Vein endothelial cell (primary cell): ENCODE measurements around the gene BARX2. TPM values are rescaled to one million over a fixed set of nuclear protein-coding genes. Genes with fewer than 3 reads are reported as not detected.

Experiments
- total RNA-seq: library from RNA; depleted of rRNA; stranded (reverse); fragments of >200 nt; gene quantifications from 2 replicates; pipeline ENCODE4 v1.2.3, GENCODE V29; 2012

BARX2 gene, protein sequence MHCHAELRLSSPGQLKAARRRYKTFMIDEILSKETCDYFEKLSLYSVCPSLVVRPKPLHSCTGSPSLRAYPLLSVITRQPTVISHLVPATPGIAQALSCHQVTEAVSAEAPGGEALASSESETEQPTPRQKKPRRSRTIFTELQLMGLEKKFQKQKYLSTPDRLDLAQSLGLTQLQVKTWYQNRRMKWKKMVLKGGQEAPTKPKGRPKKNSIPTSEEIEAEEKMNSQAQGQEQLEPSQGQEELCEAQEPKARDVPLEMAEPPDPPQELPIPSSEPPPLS
- total RNA-seq: not detected in 2 replicates

DNA sequence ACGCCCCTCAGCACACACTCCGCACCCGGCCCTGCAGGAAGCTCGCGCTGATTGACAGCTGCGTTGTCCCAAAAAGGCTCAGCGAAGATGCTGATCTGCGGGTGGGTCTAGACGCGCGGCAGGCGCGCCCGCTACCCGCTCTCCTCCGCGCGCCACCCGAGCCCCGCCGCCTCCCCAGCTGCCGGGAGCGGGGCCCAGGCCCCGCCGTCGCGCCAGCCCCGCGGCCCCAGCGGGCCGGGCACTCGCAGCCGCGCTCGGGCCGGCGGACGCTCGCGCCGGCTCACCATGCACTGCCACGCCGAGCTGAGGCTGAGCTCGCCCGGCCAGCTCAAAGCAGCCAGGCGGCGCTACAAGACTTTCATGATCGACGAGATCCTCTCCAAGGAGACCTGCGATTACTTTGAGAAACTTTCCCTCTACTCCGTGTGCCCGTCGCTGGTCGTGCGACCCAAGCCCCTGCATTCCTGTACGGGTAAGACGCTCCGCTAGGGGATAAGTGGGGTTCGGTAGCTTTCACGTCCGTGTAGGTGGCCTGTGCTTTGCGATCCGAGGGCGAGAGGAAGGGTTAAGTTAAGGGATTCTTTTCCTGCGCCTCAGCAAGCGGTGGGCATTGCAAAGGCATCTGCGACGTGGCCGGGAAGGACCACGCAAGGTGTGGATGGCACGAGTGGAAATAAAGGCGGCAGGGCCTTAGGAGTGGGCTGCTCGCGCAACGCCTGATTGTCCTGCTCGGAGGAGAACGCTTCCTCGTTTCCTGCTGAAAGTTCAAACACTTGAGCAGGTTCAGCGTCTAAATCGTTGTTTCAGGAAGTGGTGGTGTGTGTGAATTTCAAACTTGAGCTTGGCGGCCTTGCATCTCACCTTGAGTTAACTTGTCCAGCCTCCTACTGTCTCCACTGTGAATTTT is at the start of gene BARX2:
Gene BARX2 (plus strand): TSS at position 98 of the 907 bp plus-strand sequence. CDS start 188 bp downstream, at position 286.

Other genes starting within 250 kb of the BARX2 start
- 8.8 and 9.9 TPM in 2 replicates for gene ARHGAP32, start 183.5 kb upstream of the BARX2 start, total RNA-seq